GM19023 (cell line): ENCODE measurements around the gene ABCC1.
"Not testable (repeated sequence)": the region's sequence is repeated elsewhere in the genome, so short reads cannot be mapped to it uniquely, and the experiment has no call there.

ENCODE experiments used
- ATAC-seq: cut with Tn5 transposase; IDR thresholded peaks from one replicate; pipeline ENCODE4 v1.9.1; 2021; ENCODE audit warnings: mild to moderate bottlenecking, moderate library complexity; ENCODE audit not compliant: unreplicated experiment

Gene ABCC1

DNA sequence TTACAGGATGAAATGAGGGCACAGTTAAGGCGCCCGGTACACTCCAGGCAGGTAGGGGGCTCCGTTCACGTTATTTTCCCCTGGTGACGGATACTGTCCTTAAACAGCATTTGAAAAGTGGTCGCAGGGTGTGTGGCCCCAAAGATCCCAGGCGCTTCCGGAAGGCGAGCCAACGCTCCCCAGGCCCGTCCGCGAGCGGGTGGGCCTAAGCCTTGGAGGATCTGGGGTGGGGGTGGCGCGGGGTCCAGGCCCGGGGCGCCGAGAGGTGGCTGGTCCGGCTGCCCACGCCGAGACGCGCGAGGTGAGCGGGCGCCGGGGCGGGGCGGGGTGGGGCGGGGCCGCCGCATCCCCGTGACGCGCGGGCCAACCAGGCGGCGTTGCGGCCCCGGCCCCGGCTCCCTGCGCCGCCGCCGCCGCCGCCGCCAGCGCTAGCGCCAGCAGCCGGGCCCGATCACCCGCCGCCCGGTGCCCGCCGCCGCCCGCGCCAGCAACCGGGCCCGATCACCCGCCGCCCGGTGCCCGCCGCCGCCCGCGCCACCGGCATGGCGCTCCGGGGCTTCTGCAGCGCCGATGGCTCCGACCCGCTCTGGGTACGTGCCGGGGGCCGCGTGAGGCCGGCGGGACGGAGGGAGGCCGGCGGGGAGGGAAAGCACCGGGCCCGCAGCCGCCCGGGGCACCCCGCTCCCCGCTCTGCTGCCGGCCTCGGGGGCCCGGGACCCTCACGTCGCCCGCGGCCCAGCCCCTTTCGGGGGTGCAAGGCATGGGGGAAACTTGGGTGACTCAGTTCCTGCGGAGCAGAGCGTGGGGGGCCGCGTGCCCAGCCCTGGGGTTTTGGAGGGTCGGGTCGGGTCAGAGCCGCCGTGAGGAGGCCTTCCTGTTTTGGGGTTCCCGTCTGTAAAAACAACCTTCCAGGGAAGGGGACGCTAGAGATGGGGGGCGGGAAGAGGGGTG is at the start of gene ABCC1:
ABCC1 (plus strand) TSS at position 407 of the 951 bp plus-strand sequence; CDS start at position 543, 136 bp downstream.
- ATAC-seq, result peak; percentile 66

DNA sequence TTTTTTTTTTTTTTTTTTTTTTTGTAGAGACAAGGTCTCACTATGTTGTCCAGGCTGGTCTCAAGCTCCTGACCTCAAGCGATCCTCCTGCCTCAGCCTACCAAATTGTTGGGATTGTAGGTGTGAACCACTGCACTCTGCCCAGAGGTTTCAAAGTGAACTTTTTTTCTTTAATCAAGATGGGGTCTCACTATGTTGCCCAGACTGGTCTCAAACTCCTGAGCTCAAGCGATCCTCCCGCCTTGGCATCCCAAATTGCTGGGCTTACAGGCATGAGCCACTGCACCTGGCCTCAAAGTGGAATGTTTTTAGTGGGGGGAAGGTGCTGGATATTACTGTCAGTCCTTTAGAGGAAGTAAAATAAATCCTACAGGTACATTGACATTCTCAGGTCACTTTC is 49.1 kb upstream of the ABCC1 start:
- no peak for ATAC-seq

DNA sequence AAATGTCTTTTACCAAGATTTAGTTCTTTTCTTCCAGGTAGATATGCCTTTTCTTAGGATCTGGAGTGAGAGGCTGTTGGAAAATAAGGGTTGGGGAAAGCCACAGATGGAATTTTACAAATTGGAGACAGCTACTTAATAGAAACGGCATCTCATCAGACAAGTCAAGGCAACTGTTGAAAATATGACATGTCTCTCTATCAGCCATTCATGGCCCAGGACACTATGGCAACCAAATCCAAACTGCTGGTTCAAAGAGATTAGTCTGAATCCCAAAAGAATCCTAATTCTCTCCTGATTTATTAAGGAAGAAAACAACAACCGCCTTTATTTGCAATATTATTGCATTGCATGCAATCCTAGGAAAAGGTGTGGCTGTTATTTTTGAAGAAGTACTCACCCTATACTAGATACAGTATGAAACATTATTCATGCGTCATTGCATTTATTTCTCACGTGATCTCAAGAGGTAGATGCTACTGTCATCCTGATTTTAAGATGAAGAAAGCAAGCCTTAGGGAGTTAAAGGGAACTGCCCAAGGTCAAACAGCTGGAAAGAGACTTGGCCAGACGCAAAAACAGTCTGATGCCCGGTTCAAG is 48.4 kb upstream of the ABCC1 start:
- no peak for ATAC-seq

DNA sequence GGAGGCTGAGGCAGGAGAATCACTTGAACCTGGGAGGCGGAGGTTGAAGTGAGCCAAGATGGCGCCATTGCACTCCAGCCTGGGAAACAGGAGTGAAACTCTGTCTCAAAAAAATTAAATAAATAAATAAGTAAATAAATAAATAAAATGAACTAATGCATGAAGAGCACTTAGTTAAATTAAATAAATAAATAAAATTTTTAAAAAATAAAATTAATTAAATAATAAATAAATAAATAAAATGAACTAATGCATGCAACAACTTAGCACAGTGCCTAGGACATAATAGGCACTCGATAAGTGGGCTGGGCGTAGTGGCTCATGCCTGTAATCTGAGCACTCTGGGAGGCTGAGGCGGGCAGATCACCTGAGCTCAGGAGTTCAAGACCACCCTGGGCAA is 45.5 kb upstream of the ABCC1 start:
- no peak for ATAC-seq

DNA sequence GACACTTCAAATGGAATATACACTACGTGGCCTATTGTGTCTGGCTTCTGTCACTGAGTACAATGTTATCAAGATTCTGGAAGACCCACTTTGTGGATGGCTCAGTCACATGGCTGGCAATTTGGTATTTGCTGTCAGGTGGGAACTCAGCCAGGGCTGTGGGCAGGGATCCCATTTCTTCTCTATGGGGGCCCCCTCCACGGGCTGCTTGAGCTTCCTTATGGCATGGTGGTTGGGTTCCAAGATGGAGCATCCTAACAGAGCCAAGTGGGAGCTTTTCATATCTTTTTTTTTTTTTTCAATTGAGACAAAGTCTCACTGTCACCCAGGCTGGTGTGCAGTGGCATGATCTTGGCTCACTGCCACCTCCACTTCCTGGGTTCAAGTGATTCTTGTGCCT is 43.0 kb upstream of the ABCC1 start:
- ATAC-seq, result no peak

DNA sequence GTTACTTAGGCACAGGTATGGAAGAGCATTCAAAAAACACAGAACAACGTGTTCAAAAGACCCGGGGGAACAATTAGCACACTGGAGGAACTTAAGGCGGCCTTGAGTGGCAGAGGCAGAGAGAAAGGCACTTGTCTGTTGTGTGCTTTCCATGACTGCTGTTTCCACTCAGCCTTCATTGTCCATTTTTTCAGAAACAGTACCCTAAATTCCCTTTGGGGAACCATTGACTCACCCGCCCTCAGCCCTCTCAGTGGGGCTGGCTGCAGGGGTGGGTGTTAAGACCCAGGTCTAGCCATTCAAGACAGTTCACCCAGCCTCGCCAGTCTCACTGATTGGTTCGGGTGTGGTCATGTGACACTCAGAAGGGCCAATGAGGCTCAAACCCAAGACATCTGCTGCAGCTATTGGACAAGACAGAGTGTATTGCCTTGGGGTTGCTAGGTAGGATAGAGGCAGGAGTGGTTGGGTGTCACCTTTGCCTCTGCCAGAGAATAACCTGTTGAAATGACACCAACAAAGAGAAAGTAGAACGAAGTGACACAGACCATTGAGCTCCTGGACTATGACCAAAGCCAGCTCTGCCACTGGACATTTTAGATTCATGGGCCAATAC is 41.4 kb upstream of the ABCC1 start:
- ATAC-seq, result peak; percentile 99

DNA sequence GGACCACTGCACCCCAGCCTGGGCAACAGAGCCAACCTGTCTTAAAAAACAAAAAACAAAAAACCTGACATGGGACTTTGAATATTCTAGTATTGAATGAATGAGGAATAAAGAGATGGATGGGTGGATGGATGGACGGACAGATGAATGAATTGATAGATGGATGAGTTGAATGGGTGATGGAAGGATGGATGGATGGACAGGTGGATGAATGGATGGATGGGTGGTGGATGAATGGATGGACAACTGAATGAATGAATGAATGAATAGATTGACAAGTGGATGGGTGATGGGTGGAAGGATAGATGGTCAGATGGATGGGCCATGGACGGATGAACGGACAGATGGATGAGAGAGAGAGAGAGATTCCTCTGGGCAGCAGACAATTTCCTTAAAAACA is 38.2 kb upstream of the ABCC1 start:
- no peak for ATAC-seq

DNA sequence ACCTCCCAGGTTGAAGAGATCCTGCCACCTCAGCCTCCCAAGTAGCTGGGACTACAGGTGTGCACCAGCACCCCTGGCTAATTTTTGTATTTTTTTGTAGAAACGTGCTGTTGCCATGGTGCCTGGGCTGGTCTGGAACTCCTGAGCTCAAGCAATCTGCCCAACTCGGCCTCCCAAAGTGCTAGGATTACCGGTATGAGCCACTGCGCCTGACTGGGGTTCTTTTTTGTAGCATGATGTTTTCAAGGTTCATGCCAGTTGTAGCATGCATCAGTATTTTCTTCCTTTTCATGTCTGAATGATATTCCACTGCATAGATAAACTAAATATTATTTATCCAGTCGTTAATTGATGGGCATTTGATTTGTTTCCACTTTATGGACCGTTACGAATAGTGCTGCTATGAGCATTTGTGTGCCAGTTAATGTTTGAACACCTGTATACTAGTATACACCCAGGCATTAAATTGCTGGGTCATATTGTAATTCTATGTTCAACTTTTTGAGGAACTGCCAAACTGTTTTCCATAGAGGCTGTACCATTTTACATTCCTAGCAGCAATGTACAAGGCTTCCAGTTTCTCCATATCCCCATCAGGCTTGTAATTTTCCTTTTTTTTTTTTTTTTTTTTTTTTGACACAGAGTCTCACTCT is 36.2 kb upstream of the ABCC1 start:
- ATAC-seq, result no peak

DNA sequence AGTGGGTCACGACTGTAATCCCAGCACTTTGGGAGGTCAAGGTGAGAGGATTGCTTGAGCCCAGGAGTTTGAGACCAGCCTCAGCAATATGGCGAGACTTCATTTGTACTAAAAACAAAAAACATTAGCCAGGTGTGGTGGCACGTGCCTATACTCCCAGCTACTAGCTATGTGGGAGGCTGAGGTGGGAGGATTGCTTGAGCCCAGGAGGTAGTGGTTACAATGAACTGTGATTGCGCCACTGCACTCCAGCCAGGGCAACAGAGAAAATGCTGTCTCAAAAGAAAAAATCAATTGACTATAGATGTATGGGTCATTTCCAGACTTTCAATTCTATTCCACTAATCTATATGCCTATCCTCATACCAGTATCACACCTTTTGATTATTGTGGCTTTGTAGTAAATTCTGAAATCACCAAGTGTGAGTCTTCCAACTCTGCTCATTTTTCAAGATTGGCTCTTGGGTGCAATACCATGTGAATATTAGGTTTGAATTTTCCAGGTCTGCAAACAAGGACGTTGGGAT is 33.8 kb upstream of the ABCC1 start:
- ATAC-seq, result no peak

DNA sequence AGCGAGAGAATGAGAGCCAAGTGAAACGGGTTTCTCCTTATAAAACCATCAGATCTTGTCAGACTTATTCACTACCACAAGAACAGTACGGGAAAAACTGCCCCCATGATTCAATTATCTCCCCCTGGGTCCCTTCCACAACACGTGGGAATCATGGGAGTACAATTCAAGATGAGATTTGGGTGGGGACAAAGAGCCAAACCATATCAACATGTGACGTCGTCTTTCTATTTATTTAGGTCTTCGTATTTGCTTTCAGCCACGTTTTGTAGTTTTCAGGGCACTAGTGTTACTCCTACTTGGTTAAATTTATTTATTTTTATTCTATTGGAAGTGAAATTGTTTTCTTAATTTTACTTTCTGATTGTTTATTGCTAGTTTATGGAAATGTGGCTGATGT is 33.1 kb upstream of the ABCC1 start:
- no peak for ATAC-seq

DNA sequence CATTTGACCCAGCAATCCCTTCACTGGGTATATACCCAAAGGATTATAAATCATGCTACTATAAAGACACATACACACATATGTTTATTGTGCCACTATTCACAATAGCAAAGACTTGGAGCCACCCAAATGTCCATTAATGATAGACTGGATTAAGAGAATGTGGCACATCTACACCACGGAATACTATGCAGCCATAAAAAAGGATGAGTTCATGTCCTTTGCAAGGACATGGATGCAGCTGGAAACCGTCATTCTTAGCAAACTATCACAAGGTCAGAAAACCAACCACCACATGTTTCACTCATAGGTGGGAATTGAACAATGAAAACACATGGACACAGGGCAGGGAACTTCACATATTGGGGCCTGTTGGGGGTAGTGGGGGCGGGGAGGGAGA is 31.1 kb upstream of the ABCC1 start:
- not testable (repeated sequence) for ATAC-seq

DNA sequence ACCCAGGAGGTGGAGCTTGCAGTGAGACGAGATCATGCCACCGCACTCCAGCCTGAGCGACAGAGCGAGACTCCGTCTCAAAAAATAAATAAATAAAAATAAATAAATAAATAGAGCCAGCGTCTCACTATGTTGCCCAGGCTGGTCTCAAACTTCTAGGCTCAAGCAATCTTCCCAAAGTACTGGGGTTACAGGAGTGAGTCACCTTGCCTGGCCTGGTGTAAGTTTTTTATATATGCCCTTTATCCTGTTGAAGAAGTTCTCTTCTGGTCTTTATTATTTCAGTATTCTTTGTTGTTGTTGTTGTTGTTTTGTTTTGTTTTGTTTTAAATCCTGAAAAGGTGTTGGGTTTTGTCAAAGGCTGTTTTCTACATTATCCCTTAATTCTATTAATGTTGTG is 30.1 kb upstream of the ABCC1 start:
- ATAC-seq, result no peak

DNA sequence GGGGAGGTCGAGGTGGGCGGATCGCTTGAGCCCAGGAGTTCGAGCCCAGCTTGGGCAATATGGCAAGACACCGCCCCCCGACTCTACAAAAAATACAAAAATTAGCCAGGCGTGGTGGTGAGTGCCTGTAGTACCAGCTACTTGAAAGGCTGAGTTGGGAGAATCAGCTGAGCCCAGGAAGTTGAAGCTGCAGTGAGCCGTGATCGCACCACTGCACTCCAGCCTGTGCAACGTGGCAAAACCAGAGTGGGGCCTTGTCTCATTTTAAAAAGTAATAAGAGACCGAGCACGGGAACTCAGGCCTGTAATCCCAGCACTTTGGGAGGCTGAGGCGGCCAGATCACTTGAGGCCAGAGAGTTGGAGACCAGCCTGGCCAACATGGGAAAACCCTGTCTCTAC is 24.4 kb upstream of the ABCC1 start:
- no peak for ATAC-seq

DNA sequence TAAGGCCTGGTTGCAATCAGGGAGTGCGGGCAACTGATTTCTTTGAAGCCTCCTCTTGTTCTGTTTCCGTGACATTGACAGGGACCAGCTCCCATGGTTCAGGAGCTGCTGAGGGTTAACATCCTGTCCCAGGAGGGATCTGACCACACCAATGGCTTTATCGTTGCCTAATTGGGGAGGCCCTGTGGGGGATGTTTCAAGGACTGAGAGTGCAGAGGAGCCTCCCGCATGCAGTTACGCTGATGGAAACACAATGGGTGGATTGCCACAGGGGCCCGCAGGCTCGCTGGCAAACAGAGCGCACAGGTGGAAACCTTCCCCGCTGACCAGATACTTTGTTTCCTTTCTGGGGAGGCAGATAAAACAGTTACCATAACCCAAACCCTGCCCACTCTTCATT is 23.8 kb upstream of the ABCC1 start:
- ATAC-seq, result no peak

DNA sequence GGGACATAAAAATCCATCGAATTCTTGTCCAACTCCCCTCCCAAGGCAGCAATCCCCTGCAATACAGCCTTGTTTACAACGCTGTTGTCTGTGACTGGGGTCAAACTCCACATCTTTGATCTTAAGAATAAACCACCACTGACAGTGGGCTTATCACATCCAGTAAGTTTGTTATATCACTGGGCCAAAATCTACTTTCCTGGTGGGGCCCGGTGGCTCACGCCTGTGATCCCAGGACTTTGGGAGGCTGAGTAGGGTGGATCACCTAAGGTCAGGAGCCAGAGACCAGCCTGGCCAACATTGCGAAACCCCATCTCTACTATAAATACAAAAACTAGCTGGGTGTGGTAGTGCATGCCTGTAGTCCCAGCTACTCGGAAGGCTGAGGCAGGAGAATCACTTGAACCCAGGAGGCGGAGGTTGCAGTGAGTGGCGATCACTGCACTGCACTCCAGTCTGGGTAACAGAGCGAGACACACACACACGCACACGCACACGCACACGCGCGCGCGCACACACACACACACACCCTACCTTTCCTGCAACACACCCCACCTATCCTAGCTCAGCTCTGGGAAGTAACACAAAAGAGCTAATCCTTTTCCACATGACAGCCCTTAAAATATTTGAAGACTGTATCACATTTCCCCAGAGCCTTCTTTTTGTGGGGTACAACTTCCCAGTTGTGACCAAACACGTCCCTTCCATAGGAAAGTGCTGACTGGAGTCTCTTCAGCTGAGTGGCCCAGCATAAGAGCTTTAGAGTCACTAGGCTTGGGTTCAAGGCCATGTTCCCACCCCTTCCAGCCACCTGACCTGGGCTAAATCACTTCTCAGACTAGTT is 20.9 kb upstream of the ABCC1 start:
- no peak for ATAC-seq

DNA sequence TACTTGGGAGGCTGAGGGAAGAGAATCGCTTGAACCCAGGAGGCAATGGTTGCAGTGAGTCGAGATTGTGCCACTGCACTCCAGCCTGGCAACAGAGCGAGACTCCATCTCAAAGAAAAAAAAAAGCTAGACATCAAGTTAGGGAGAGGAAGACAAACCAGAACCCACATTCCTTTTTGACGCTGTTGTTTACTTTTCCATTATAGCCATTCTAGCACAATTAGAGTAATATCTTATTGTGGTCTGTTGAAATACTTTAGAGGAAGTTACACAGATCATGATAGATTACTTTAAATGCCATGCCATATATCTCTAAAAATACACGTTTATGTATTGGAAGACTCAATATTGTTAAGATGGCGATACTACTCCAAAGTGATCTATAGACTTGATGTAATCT is 16.5 kb upstream of the ABCC1 start:
- no peak for ATAC-seq

DNA sequence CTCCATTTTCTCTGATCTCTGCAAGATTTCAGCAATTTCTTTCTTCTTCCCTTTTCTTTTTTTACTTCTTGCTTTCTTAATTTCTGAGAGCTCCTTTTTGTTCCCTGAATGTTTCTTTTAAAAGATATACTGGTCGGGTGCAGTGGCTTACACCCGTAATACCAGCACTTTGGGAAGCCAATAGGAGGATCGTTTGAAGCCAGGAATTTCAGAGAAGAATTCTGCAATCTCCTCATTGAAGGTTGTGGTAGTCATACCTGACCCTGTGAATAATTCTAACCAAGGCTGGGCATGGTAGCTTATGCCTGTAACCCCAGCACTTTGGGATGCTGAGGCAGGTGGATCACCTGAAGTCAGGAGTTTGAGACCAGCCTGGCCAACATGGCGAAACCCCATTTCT is 15.6 kb upstream of the ABCC1 start:
- no peak for ATAC-seq

DNA sequence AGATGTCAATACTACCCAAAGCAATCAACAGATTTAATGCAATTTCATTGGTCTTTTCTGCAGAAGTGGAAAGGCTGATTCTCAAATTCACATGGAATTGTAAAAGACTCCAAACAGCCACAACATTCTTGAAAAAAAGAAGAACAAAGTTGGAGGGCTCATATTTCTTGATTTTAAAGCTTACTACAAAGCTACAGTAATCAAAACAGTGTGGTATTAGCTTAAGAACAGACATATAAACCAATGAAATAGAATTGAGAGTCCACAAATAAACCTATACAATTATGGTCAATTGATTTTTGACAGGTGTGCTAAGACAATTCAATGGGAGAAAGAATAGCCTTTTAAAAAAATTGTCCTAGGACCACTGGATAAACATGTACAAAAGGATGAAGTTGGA is 14.4 kb upstream of the ABCC1 start:
- ATAC-seq, result no peak

DNA sequence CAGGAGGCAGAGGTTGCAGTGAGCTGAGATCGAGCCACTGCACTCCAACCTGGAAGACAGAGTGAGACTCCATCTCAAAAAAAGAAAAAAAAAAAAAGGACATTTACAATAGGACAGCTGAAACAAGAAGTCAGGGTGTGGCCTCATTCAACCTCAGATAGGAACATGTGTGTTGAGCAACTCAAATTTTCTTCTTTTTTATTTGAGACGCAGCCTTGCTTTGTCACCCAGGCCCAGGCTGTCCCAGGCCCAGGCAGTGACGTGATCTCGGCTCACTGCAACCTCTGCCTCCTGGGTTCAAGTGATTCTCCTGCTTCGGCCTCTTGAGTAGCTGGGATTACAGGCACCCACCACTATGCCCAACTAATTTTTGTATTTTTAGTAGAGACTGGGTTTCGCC is 12.6 kb upstream of the ABCC1 start:
- ATAC-seq, result not testable (repeated sequence)

DNA sequence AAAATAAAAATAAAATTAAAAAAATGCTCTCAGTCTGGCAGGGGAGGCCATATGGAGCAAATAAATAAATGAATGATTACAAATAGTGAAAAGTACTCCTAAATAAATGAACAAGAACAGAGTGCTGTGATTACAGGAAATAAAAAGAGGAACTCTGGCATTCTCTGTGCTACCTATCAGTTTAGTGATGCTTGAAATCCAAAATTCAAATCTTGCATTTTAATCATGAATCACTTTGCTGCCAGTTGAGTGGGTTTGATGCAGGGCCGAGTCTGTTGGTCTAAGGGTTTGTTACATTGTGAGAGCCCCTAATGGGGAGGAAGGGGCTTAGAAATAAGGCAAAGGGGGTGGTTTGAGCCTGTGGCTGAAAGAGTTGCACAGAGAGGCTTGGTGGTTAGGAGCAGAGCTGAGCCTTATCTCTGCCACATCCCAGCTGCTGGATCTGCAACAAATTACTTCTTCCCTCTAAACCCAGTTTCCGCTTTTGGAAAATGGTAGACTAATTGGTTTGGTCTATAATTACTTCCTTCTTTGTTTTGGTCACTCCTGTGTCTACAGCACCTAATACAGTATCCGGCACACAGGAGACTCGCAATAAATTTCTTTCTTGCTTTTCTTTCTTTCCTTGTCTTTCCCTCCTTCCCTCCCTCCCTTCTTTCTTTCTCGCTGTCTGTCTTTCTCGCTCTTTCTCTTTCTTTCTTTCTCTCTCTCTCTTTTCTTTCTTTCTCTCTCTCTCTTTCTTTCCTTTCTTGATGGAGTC is 6.3 kb upstream of the ABCC1 start:
- ATAC-seq, result no peak
